Testis (tissue), 2 donors: ENCODE measurements around the gene DLAT.

Experiments
- CTCF ChIP-seq, 3 experiments: fragments of 450-650 bp in 2 of 3; fragments of 200-600 bp in 1 of 3; sonication (generic) in 1 of 3; IDR thresholded peaks; one replicate each; pipeline ENCODE4 v1.5.1; 2016 to 2019; ENCODE audit warnings: antibody characterized with exemption in 3 of 3, mild to moderate bottlenecking in 2 of 3, moderate library complexity in 1 of 3
- POLR2A ChIP-seq: fragments of 450-650 bp; IDR thresholded peaks from one replicate; pipeline ENCODE4 v1.6.1; 2017; ENCODE audit warnings: antibody characterized with exemption, mild to moderate bottlenecking, moderate library complexity

DNA sequence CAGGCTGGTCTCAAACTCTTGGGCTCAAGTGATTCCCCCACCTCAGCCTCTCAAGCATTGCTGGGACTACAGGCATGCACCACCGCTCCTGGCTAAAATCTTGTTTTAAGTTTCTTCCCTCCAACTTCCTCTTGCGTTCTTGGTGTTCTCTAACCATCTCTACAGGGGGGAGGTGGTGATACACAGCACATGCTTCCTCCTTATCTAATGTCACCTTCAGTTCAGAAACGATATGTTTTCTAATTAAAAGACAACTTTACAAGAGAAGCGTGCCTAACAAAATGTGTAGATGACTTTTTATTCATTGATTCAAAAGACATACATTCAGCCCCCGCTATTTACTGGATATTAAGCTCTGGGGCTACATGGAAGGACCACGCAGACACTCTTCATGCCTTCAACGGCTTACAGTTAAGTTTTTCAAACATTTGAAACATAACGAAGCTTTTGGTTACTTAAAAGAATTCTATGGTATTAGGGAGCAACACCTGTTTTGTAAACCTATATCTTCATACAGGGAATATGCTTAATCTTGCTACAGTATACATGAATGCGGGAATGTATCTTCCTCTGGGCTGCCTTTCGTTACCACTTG is 933 bp upstream of the DLAT start:
- no peak for TF ChIP-seq CTCF (IDR thresholded peaks at IDR 0.05)
- no peak for TF ChIP-seq POLR2A
